Fibroblast of pulmonary artery (primary cell): ENCODE data around the gene LPAR1.

Experiments
- DNase-seq: peaks from one replicate; pipeline ENCODE4 v3.0.0-alpha.2; 2010; ENCODE audit warnings: low read depth
- H3K4me3 ChIP-seq: replicated peaks from 2 replicates; pipeline ENCODE4 v1.5.1; 2011; ENCODE audit warnings: low read depth, mild to moderate bottlenecking, control low read depth, low read length, moderate library complexity
- CTCF ChIP-seq: IDR thresholded peaks from 2 replicates; pipeline ENCODE4 v1.5.1; 2011; ENCODE audit warnings: mild to moderate bottlenecking, control low read depth, low read length, inconsistent platforms; ENCODE audit errors: missing control alignments

Gene LPAR1

GRCh38 chr9:110856772-110857171, 181.5 kb downstream of the LPAR1 start:
- no peak for TF ChIP-seq CTCF
- H3K4me3 ChIP-seq = no peak overlapping the region
- DNase-seq = no peak

GRCh38 chr9:110850401-110851135, 187.7 kb downstream of the LPAR1 start:
- no peak overlapping the region for H3K4me3 ChIP-seq
- no peak for TF ChIP-seq CTCF
- DNase-seq = no peak

GRCh38 chr9:110847671-110848070, 190.6 kb downstream of the LPAR1 start:
- no peak overlapping the region for H3K4me3 ChIP-seq
- no peak for TF ChIP-seq CTCF
- DNase-seq = peak; percentile 85

GRCh38 chr9:110846215-110846614, 192.1 kb downstream of the LPAR1 start:
- DNase-seq = no peak
- TF ChIP-seq CTCF = no peak
- no peak overlapping the region for H3K4me3 ChIP-seq

GRCh38 chr9:110844121-110844520, 194.1 kb downstream of the LPAR1 start:
- DNase-seq = no peak
- TF ChIP-seq CTCF = no peak
- H3K4me3 ChIP-seq = no peak overlapping the region

GRCh38 chr9:110842986-110843385, 195.3 kb downstream of the LPAR1 start:
- no peak overlapping the region for H3K4me3 ChIP-seq
- no peak for DNase-seq
- no peak for TF ChIP-seq CTCF

- no peak for DNase-seq
- no peak for TF ChIP-seq CTCF
- H3K4me3 ChIP-seq = no peak overlapping the region
These were observed 196.1 kb downstream of the LPAR1 start for GRCh38 chr9:110842169-110842568.
